Neural cell (in vitro differentiated cells): ENCODE measurements around the gene DNHD1. TPM values are rescaled to one million over a fixed set of nuclear protein-coding genes. Genes with fewer than 3 reads are reported as not detected.

ENCODE experiments used
- H2AFZ ChIP-seq: fragments of 200-600, 300-800 bp; sonication (generic), shearing (Covaris generic); 2 replicates; pipeline ENCODE4 v1.6.0; 2014; ENCODE audit warnings: low read depth, mild to moderate bottlenecking, antibody characterized with exemption, low read length, moderate library complexity
- H3F3A ChIP-seq: fragments of 200-600 bp; shearing (Covaris generic); 2 replicates; pipeline ENCODE4 v1.6.1; 2016; ENCODE audit warnings: mild to moderate bottlenecking, moderate library complexity, mixed read lengths, antibody characterized with exemption, low read length; ENCODE audit not compliant: insufficient read depth, poor library complexity, severe bottlenecking
- H3K27ac ChIP-seq: fragments of 200-600, 300-800 bp; sonication (generic), shearing (Covaris generic); 2 replicates; pipeline ENCODE4 v1.5.1; 2014; ENCODE audit warnings: mild to moderate bottlenecking, low read length, moderate library complexity
- H3K27me3 ChIP-seq: fragments of 300-800, 200-600 bp; sonication (generic), shearing (Covaris generic); 2 replicates; pipeline ENCODE4 v1.6.0; 2014; ENCODE audit warnings: mild to moderate bottlenecking, low read depth, low read length, moderate library complexity; ENCODE audit not compliant: insufficient read depth
- H3K36me3 ChIP-seq: fragments of 300-800, 200-600 bp; sonication (generic), shearing (Covaris generic); 2 replicates; pipeline ENCODE4 v1.5.1; 2014; ENCODE audit warnings: mild to moderate bottlenecking, antibody characterized with exemption, low read length, moderate library complexity; ENCODE audit not compliant: insufficient read depth
- H3K4me2 ChIP-seq: fragments of 300-800, 200-600 bp; sonication (generic), shearing (Covaris generic); 2 replicates; pipeline ENCODE4 v1.6.0; 2014; ENCODE audit warnings: mild to moderate bottlenecking, low read length
- H3K4me3 ChIP-seq: fragments of 300-800, 200-600 bp; sonication (generic), shearing (Covaris generic); 2 replicates; pipeline ENCODE4 v1.5.1; 2014; ENCODE audit warnings: mild to moderate bottlenecking, low read length, moderate library complexity
- H3K79me2 ChIP-seq: fragments of 200-600 bp; shearing (Covaris generic); replicated peaks from 2 replicates; pipeline ENCODE4 v1.6.0; 2014; ENCODE audit warnings: mild to moderate bottlenecking, low read length, moderate library complexity; ENCODE audit not compliant: insufficient read depth
- H3K9ac ChIP-seq: fragments of 300-800, 200-600 bp; sonication (generic), shearing (Covaris generic); 2 replicates; pipeline ENCODE4 v1.6.1; 2016; ENCODE audit warnings: mild to moderate bottlenecking, low read length, mixed read lengths
- H3K9me2 ChIP-seq: fragments of 200-600 bp; shearing (Covaris generic); 2 replicates; pipeline ENCODE4 v1.6.1; 2016; ENCODE audit warnings: mild to moderate bottlenecking, low read length, mixed read lengths; ENCODE audit not compliant: insufficient read depth
- H3K9me3 ChIP-seq: fragments of 200-600, 300-800 bp; sonication (generic), shearing (Covaris generic); 2 replicates; pipeline ENCODE4 v1.6.1; 2016; ENCODE audit warnings: mild to moderate bottlenecking, mixed run types, low read length, moderate library complexity, mixed read lengths
- H4K20me1 ChIP-seq: fragments of 200-600 bp; shearing (Covaris generic); 2 replicates; pipeline ENCODE4 v1.6.1; 2016; ENCODE audit warnings: mild to moderate bottlenecking, mixed run types; ENCODE audit not compliant: insufficient read depth
- EP300 ChIP-seq: fragments of 450-650 bp; conservative IDR thresholded peaks from 2 replicates; pipeline ENCODE4 v1.6.1; 2014; ENCODE audit warnings: antibody characterized with exemption, mild to moderate bottlenecking, moderate library complexity; ENCODE audit not compliant: poor library complexity, severe bottlenecking
- EZH2 ChIP-seq: fragments of 200-600, 300-800 bp; shearing (Covaris generic), sonication (generic); IDR thresholded peaks from 2 replicates; pipeline ENCODE4 v1.6.1; 2014; ENCODE audit warnings: antibody characterized with exemption, low read length, borderline replicate concordance, mild to moderate bottlenecking; ENCODE audit not compliant: insufficient read depth, poor library complexity, severe bottlenecking
- MXI1 ChIP-seq: fragments of 450-650 bp; conservative IDR thresholded peaks from 2 replicates; pipeline ENCODE4 v1.6.1; 2014; ENCODE audit warnings: antibody characterized with exemption, mild to moderate bottlenecking; ENCODE audit not compliant: poor library complexity, severe bottlenecking
- POLR2AphosphoS5 ChIP-seq: IDR thresholded peaks from 2 replicates; pipeline ENCODE4 v1.6.1; 2012
- RAD21 ChIP-seq: fragments of 450-650 bp; conservative IDR thresholded peaks from 2 replicates; pipeline ENCODE4 v1.6.1; 2014; ENCODE audit warnings: antibody characterized with exemption, mild to moderate bottlenecking, moderate library complexity
- SMC3 ChIP-seq: fragments of 450-650 bp; conservative IDR thresholded peaks from 2 replicates; pipeline ENCODE4 v1.6.1; 2014; ENCODE audit warnings: antibody characterized with exemption, mild to moderate bottlenecking, moderate library complexity; ENCODE audit not compliant: poor library complexity
- TAF1 ChIP-seq: IDR thresholded peaks from 2 replicates; pipeline ENCODE4 v1.6.1; 2012; ENCODE audit warnings: low read depth
- polyA plus RNA-seq: library from polyadenylated mRNA; depleted of rRNA; stranded (reverse); fragments of >200 nt; gene quantifications from 2 replicates; pipeline ENCODE4 v1.2.3, GENCODE V29; 2014
- TF ChIP-seq, protein P1 (sequence below): IDR thresholded peaks from 2 replicates; pipeline ENCODE4 v1.6.1; 2012; ENCODE audit warnings: borderline replicate concordance
- TF ChIP-seq, protein P2 (sequence below): fragments of 450-650 bp; IDR thresholded peaks from 2 replicates; pipeline ENCODE4 v1.5.1; 2014; ENCODE audit warnings: antibody characterized with exemption, mild to moderate bottlenecking, moderate library complexity; ENCODE audit not compliant: poor library complexity, severe bottlenecking

DNHD1 gene
- polyA plus RNA-seq, 1 donor from 2014 or later = 5.1 TPM

- no peak for TF ChIP-seq RAD21
- TF ChIP-seq EP300 = no peak
- TF ChIP-seq EZH2 = no peak
- TF ChIP-seq, protein P1, sequence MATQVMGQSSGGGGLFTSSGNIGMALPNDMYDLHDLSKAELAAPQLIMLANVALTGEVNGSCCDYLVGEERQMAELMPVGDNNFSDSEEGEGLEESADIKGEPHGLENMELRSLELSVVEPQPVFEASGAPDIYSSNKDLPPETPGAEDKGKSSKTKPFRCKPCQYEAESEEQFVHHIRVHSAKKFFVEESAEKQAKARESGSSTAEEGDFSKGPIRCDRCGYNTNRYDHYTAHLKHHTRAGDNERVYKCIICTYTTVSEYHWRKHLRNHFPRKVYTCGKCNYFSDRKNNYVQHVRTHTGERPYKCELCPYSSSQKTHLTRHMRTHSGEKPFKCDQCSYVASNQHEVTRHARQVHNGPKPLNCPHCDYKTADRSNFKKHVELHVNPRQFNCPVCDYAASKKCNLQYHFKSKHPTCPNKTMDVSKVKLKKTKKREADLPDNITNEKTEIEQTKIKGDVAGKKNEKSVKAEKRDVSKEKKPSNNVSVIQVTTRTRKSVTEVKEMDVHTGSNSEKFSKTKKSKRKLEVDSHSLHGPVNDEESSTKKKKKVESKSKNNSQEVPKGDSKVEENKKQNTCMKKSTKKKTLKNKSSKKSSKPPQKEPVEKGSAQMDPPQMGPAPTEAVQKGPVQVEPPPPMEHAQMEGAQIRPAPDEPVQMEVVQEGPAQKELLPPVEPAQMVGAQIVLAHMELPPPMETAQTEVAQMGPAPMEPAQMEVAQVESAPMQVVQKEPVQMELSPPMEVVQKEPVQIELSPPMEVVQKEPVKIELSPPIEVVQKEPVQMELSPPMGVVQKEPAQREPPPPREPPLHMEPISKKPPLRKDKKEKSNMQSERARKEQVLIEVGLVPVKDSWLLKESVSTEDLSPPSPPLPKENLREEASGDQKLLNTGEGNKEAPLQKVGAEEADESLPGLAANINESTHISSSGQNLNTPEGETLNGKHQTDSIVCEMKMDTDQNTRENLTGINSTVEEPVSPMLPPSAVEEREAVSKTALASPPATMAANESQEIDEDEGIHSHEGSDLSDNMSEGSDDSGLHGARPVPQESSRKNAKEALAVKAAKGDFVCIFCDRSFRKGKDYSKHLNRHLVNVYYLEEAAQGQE = no peak
- TF ChIP-seq SMC3 = no peak
- TF ChIP-seq, protein P2, sequence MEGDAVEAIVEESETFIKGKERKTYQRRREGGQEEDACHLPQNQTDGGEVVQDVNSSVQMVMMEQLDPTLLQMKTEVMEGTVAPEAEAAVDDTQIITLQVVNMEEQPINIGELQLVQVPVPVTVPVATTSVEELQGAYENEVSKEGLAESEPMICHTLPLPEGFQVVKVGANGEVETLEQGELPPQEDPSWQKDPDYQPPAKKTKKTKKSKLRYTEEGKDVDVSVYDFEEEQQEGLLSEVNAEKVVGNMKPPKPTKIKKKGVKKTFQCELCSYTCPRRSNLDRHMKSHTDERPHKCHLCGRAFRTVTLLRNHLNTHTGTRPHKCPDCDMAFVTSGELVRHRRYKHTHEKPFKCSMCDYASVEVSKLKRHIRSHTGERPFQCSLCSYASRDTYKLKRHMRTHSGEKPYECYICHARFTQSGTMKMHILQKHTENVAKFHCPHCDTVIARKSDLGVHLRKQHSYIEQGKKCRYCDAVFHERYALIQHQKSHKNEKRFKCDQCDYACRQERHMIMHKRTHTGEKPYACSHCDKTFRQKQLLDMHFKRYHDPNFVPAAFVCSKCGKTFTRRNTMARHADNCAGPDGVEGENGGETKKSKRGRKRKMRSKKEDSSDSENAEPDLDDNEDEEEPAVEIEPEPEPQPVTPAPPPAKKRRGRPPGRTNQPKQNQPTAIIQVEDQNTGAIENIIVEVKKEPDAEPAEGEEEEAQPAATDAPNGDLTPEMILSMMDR = no peak
- no peak for TF ChIP-seq MXI1
- TF ChIP-seq TAF1 = no peak
- TF ChIP-seq POLR2AphosphoS5 = no peak
- no peak overlapping the region for H3K9ac ChIP-seq
- no peaks in the 10 kb centered on the region for H3K9me2 ChIP-seq
- H3K4me3 ChIP-seq = no peak overlapping the region
- no peaks in the 10 kb centered on the region for H3K79me2 ChIP-seq
- H4K20me1 ChIP-seq = no peaks in the 10 kb centered on the region
- no peak overlapping the region for H3K27ac ChIP-seq
- no peak overlapping the region for H3K4me2 ChIP-seq
- no peak overlapping the region for H2AFZ ChIP-seq
- no peaks in the 10 kb centered on the region for H3K27me3 ChIP-seq
- no peaks in the 10 kb centered on the region for H3K36me3 ChIP-seq
- H3F3A ChIP-seq = no peaks in the 10 kb centered on the region
- no peaks in the 10 kb centered on the region for H3K9me3 ChIP-seq
Observed at GRCh38 chr11:6553634-6554033, 56.6 kb downstream of the DNHD1 start.

DNA sequence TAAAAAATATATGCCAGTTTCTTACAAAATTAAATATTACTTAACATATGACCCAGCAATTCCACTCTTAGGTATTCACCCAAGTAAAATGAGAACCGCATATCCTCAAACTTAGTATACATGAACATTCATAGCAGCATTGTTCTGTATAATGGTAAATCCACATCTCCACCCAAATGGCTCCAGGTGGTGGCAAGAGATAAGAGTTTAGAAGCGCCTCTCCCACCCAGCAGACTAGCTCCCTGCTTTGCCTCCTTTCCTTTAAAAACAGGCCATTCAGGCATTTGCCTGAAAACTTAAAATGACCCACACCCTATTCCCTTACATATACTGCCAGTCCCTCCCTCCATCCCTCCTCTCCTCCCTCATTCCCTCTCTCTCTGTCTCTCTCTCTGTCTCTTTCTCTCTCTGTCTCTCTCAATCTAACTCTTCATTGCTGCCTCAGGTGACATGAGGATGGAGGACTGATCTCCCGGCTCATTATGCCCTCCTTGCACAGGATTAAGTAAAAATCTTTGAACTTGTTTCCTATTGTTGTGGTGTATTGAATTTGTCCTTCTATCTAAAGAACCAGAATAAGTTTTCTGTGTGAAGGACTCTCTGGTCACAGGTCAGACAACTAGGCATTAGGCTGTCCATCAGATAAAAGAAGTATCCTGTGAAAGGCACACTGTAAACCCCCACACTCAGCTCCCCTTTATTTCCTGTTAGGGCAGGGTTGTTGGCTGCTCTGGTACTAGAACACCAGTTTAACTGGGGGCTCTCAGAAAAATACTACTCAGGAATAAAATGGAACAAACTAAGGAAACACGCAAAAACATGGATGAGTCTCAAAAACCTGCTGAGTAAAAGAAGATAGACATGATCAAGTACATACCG, 58.0 kb downstream of the DNHD1 start:
- H3K9me2 ChIP-seq = no peaks in the 10 kb centered on the region
- no peaks in the 10 kb centered on the region for H3K9me3 ChIP-seq
- no peak overlapping the region for H3K4me3 ChIP-seq
- no peak overlapping the region for H3K4me2 ChIP-seq
- no peaks in the 10 kb centered on the region for H3K79me2 ChIP-seq
- H2AFZ ChIP-seq = no peak overlapping the region
- H3K36me3 ChIP-seq = no peaks in the 10 kb centered on the region
- no peak overlapping the region for H3K27ac ChIP-seq
- TF ChIP-seq MXI1 (no peak), SMC3 (no peak), EP300 (no peak)
- TF ChIP-seq, protein P2 = no peak
- TF ChIP-seq, protein P1 = no peak
- no peaks in the 10 kb centered on the region for H3K27me3 ChIP-seq
- H4K20me1 ChIP-seq = no peaks in the 10 kb centered on the region
- H3F3A ChIP-seq = no peaks in the 10 kb centered on the region
- no peak overlapping the region for H3K9ac ChIP-seq
